ENCODE results near the gene CILP2. TPM values are rescaled to one million over a fixed set of nuclear protein-coding genes. Genes with fewer than 3 reads are reported as not detected.

Gene CILP2, protein sequence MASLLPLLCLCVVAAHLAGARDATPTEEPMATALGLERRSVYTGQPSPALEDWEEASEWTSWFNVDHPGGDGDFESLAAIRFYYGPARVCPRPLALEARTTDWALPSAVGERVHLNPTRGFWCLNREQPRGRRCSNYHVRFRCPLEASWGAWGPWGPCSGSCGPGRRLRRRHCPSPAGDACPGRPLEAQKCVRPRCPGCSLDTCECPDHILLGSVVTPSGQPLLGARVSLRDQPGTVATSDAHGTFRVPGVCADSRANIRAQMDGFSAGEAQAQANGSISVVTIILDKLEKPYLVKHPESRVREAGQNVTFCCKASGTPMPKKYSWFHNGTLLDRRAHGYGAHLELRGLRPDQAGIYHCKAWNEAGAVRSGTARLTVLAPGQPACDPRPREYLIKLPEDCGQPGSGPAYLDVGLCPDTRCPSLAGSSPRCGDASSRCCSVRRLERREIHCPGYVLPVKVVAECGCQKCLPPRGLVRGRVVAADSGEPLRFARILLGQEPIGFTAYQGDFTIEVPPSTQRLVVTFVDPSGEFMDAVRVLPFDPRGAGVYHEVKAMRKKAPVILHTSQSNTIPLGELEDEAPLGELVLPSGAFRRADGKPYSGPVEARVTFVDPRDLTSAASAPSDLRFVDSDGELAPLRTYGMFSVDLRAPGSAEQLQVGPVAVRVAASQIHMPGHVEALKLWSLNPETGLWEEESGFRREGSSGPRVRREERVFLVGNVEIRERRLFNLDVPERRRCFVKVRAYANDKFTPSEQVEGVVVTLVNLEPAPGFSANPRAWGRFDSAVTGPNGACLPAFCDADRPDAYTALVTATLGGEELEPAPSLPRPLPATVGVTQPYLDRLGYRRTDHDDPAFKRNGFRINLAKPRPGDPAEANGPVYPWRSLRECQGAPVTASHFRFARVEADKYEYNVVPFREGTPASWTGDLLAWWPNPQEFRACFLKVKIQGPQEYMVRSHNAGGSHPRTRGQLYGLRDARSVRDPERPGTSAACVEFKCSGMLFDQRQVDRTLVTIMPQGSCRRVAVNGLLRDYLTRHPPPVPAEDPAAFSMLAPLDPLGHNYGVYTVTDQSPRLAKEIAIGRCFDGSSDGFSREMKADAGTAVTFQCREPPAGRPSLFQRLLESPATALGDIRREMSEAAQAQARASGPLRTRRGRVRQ
- under 1 TPM; 0.14 to 0.22 TPM for total RNA-seq

DNA sequence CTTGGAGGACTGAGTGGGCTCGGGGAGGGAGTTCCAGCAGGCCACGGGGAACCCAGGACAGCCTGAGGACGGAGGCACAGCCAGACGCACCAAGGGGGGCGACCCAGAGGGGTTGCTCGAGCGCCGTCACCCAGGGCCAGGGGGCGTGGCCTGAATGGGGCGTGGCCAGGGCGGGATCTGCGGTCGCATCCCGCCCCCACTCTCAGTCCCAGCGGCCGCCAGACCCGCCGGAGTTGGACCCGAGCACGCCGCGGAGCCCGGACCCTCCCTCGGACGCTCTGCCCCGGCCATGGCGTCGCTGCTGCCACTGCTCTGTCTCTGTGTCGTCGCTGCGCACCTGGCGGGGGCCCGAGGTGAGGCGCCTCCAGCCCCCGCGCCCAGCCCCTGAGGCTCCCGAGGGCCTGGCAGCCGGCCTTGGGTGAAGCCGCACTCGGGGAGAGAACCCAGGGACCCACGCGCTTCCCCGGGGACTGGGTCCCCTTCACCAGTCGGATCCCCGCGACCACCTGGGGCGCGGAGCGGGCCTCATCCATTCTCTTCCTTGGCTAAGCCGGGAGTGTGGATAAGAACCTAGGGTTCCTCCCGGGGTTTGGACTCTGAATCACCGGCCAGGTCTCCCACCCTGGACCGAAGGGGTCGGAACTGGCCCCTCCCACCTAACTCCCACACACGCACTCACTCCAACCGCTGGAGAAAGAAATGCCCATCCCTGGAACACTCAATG lies at the start of gene CILP2:
Gene CILP2 (plus strand): TSS at position 205 of the 724 bp plus-strand sequence. CDS start 85 bp downstream, at position 290.
- H3K4me1 Mint-ChIP-seq (ENCODE audit: low read depth), result peaks cover 36% of the 10 kb centered on the region
- H3K27me3 Mint-ChIP-seq (ENCODE audit: low read depth), result peaks cover 8% of the 10 kb centered on the region
- CTCF ChIA-PET, result interaction anchor here (1.2 to 3.0 kb wide), 3 partner anchors 14 to 106 kb away, joined by 4 to 12 read pairs (median 4); partner anchors contain the start of gene GMIP
- no peak within 1 kb of the TSS for H3K27ac Mint-ChIP-seq
- DNase-seq, result peak; percentile 38
- intact Hi-C loops (cut with micrococcal nuclease), result loop anchor here (5.0 to 10.0 kb wide), 2 partner anchors 194 to 237 kb away; partner anchors contain the start of gene ZNF14
- H3K9me3 Mint-ChIP-seq, result no peaks in the 10 kb centered on the region
- no peaks in the 10 kb centered on the region for H3K36me3 Mint-ChIP-seq (ENCODE audit: low read depth)
- peak within 1 kb of the TSS; percentile 48 for H3K4me3 Mint-ChIP-seq

DNA sequence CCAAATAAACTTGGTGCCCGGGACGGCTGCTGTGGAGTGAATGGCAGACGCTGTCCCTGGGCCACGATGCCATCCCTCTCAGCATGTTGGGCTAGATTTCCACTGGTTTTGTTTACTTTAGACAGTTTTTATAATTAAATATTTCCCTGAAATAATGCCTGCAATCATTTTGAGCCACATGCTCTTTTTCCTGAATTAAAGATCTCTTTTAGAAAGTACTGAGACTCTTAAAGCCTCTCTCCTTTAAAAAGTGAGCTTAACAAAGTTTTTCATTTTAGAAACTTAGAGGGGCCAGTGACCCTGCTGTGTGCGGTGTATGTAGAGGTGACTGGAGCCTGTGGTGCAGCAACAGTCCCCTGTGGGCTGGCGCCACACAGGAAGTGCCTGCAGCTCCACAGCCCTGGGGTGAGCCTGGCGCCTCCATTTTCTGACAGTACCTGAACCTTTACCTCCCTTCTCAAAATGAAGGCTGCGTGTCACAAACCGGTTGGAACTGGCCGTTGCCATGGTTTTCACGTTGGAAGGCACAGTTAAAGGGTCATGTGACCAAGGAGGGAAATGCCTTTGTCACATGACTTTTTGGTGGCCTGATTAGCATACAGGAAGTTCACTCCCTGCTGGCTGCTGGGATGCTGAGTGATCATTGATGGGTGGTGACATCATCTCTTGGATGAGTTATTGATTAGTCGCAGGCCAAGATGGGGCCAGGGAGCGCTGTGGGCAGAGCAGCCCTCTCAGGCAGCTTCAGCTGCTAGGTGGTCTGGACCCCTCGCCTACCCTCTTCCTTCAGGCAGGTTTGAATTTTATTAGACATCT lies 49.0 kb upstream of the CILP2 start:
- no peaks in the 10 kb centered on the region for H3K9me3 Mint-ChIP-seq
- peak overlapping the region; percentile 46 for H3K4me3 Mint-ChIP-seq
- H3K27ac Mint-ChIP-seq, result peak overlapping the region; percentile 96
- intact Hi-C loops (cut with micrococcal nuclease), result loop anchor here (1.0 kb wide), 7 partner anchors 27 to 426 kb away; partner anchors contain the start of genes BORCS8, GATAD2A, MAU2 and NDUFA13
- peaks cover 53% of the 10 kb centered on the region for H3K4me1 Mint-ChIP-seq (ENCODE audit: low read depth)
- no peaks in the 10 kb centered on the region for H3K27me3 Mint-ChIP-seq (ENCODE audit: low read depth)
- DNase-seq, result peak; percentile 97
- H3K36me3 Mint-ChIP-seq (ENCODE audit: low read depth), result peaks cover 4% of the 10 kb centered on the region
- CTCF ChIA-PET, result interaction anchor here (0.8 to 6.6 kb wide), 15 partner anchors 9 to 124 kb away, joined by 3 to 162 read pairs (median 6); partner anchors contain the start of gene GATAD2A

DNA sequence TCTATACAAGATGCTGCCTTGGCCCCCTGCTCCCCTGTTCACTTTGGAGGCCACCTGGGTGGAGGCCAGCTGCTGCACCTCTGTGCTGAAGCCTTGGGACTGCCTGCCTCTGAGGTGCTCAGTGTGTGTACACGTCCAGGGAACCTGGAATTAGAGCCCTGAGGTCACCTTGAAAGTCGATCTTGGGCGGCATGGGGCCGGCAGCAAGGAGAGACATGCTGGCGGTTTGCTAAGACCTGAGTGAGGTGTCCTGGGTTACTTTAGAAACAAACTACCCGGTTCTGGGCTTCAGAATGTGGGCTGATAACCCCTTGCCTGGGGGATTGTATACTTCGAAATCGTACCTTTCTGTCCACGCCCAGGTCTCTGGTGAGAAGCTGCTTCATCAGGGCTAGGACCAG lies 48.3 kb upstream of the CILP2 start:
- H3K4me3 Mint-ChIP-seq, result no peak overlapping the region

DNA sequence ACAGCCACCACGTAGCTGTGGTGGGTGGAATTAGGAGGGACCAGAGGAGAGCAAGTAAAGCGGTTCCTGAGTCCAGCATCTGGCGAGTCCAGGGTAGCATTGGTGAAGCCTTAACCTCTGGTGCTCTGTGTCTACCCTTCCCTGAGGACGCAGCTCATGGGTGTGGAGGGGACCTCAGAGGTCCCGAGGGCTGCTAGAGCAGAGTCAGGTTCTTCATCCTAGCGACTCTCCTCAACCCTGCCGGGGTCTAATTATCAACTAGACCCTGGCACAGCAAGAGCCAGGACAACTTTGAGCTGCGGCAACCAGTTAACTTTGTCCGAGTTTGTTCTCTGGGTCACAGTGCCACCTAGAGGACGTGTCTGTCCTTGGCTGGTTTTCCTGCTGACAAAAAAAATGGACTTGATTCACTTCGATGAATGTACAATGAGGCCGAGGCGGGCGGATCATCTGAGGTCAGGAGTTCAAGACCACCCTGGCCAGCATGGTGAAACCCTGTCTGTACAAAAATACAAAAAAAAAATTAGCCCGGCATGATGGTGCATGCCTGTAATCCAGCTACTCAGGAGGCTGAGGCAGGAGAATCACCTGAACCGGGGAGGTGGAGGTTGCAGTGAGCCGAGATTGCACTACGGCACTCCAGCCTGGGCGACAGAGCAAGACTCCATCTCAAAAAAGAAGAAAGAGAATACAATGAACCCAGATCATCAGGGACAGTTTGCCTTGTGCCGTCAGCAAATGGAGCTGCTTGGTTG lies 47.7 kb upstream of the CILP2 start:
- peaks cover 46% of the 10 kb centered on the region for H3K4me1 Mint-ChIP-seq (ENCODE audit: low read depth)
- no peaks in the 10 kb centered on the region for H3K9me3 Mint-ChIP-seq
- H3K36me3 Mint-ChIP-seq (ENCODE audit: low read depth), result peaks cover 11% of the 10 kb centered on the region
- intact Hi-C loops (cut with micrococcal nuclease), result loop anchor here (1.0 kb wide), 3 partner anchors 124 to 344 kb away; no protein-coding TSS in a partner anchor
- no peak overlapping the region for H3K4me3 Mint-ChIP-seq
- H3K27ac Mint-ChIP-seq, result peak overlapping the region; percentile 96
- CTCF ChIA-PET, result interaction anchor here (0.7 to 6.6 kb wide), 30 partner anchors 9 to 306 kb away, joined by 3 to 162 read pairs (median 4); partner anchors contain the start of gene GATAD2A
- peak; percentile 93 for DNase-seq
- H3K27me3 Mint-ChIP-seq (ENCODE audit: low read depth), result no peaks in the 10 kb centered on the region

More for the DNA sequence above, 48.3 kb upstream of the CILP2 start:
- H3K36me3 Mint-ChIP-seq (ENCODE audit: low read depth), result peaks cover 9% of the 10 kb centered on the region
- peak overlapping the region; percentile 96 for H3K27ac Mint-ChIP-seq
- H3K9me3 Mint-ChIP-seq, result no peaks in the 10 kb centered on the region
- intact Hi-C loops (cut with micrococcal nuclease), result loop anchor here (1.0 kb wide), 10 partner anchors 26 to 427 kb away; partner anchors contain the start of genes BORCS8, GATAD2A, MAU2 and NDUFA13
- CTCF ChIA-PET, result interaction anchor here (0.7 to 6.6 kb wide), 23 partner anchors 9 to 305 kb away, joined by 3 to 162 read pairs (median 5); partner anchors contain the start of gene GATAD2A
- peaks cover 50% of the 10 kb centered on the region for H3K4me1 Mint-ChIP-seq (ENCODE audit: low read depth)
- peak; percentile 21 for DNase-seq
- no peaks in the 10 kb centered on the region for H3K27me3 Mint-ChIP-seq (ENCODE audit: low read depth)

DNA sequence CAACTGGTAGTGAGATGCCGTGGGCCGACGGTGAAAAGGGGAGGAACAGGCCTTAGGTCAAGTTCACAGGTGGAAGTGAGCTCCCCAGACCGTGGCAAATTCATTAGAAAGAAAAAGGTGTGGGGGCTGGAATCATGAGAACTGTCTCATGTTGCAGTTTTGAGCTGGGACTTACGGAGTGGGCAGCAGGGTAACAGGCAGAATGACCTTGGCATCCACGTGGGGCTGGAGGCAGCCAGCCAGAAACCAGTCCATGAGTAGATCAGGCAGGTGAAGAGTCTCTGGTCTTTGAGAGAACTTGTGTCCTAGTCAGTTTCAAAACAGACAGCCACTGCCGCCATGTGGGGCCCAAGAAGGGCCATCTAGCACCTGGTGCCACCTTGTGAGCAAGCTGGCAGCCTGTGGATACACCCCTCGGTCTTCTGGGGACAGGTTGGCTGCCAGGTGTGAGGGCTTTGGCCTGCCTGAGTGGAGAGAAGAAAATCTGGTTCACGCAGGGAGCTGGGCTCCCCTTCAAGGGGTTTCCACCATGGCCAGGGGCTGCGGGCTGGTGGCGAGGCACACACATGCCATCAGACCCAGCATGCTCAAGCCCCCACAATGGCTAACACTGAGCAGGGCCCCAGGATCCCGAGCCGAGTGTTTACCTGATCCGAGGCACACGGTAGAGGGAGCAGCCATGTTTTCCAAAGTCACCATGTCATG lies 46.6 kb upstream of the CILP2 start:
- peaks cover 12% of the 10 kb centered on the region for H3K36me3 Mint-ChIP-seq (ENCODE audit: low read depth)
- H3K27me3 Mint-ChIP-seq (ENCODE audit: low read depth), result no peaks in the 10 kb centered on the region
- no peaks in the 10 kb centered on the region for H3K9me3 Mint-ChIP-seq
- no peak overlapping the region for H3K27ac Mint-ChIP-seq
- CTCF ChIA-PET, result interaction anchor here (0.7 to 6.6 kb wide), 12 partner anchors 16 to 267 kb away, joined by 3 to 162 read pairs (median 4); partner anchors contain the start of gene GATAD2A
- peaks cover 44% of the 10 kb centered on the region for H3K4me1 Mint-ChIP-seq (ENCODE audit: low read depth)
- intact Hi-C loops (cut with micrococcal nuclease), result no loop called here
- no peak for DNase-seq
- no peak overlapping the region for H3K4me3 Mint-ChIP-seq

DNA sequence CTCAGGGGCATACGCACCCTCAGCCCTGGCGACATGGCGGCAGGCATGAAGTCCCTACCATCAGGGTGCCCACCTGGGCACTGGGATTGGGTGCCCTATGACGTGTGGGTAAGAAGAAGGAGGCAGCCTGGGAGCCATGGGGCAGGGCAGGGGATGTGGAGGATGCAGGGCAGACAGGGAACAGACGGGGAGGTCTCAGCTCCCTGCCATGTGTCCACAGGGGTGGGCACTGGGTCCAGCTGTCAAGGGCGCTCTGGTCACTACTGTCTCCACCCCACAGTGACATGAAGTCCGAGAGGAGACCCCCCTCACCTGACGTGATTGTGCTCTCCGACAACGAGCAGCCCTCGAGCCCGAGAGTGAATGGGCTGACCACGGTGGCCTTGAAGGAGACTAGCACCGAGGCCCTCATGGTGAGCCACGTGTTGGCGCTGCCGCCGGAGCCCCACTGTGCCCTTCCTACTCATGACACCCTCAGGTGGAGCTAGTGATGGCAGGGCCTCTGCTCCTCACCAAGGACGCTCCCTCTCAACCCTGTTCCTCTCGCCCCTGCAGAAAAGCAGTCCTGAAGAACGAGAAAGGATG lies 45.9 kb upstream of the CILP2 start:
- Mint-ChIP-seq H3K4me1 (ENCODE audit: low read depth) (peaks cover 38% of the 10 kb centered on the region), H3K9me3 (no peaks in the 10 kb centered on the region), H3K4me3 (no peak overlapping the region), H3K27me3 (ENCODE audit: low read depth) (no peaks in the 10 kb centered on the region), H3K27ac (no peak overlapping the region), H3K36me3 (ENCODE audit: low read depth) (peaks cover 16% of the 10 kb centered on the region)
- DNase-seq, result no peak
- CTCF ChIA-PET, result interaction anchor here (0.6 to 6.6 kb wide), 6 partner anchors 15 to 907 kb away, joined by 3 to 162 read pairs (median 10); partner anchors contain the start of gene GATAD2A
- intact Hi-C loops (cut with micrococcal nuclease), result no loop called here

DNA sequence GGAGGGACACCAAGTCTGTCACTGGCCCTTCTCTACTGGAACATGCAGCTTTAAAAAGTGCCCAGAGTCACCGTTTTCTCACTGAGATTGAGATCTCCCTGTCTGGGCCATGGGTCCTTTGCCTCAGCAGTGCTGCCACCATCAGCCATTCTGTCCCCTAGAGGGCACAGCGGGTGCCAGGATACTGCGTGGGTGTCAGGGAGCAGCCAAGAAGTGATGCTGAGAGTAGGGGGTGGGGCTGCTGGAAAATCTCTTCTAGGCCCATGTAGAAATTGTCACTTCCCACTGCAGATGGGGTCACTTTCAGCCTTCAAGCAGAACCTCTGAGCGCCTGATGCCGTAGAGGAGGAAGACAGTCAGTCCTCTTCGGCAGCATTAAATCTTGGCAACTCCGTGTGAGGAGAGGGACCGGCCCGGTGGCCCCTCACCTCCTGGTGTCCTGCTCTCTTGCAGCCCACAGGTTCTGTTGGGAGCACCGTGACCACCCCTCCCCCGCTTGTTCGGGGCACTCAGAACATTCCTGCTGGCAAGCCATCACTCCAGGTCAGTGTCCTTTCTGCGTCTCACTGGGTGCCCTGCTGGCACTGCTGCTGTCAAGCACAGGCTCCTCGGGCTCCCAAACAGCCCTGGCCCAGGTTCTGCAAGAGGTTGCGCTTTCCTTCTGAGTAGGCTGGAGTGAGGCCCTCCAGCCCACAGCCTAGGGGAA lies 44.1 kb upstream of the CILP2 start:
- Mint-ChIP-seq H3K4me3 (no peak overlapping the region), H3K36me3 (ENCODE audit: low read depth) (peaks cover 17% of the 10 kb centered on the region), H3K4me1 (ENCODE audit: low read depth) (peaks cover 21% of the 10 kb centered on the region), H3K27me3 (ENCODE audit: low read depth) (no peaks in the 10 kb centered on the region), H3K27ac (peak overlapping the region; percentile 16), H3K9me3 (no peaks in the 10 kb centered on the region)
- intact Hi-C loops (cut with micrococcal nuclease), result no loop called here
- DNase-seq, result no peak
- CTCF ChIA-PET, result interaction anchor here (6.6 kb wide), 1 partner anchor 129 kb away, joined by 162 read pairs; no protein-coding TSS in a partner anchor

DNA sequence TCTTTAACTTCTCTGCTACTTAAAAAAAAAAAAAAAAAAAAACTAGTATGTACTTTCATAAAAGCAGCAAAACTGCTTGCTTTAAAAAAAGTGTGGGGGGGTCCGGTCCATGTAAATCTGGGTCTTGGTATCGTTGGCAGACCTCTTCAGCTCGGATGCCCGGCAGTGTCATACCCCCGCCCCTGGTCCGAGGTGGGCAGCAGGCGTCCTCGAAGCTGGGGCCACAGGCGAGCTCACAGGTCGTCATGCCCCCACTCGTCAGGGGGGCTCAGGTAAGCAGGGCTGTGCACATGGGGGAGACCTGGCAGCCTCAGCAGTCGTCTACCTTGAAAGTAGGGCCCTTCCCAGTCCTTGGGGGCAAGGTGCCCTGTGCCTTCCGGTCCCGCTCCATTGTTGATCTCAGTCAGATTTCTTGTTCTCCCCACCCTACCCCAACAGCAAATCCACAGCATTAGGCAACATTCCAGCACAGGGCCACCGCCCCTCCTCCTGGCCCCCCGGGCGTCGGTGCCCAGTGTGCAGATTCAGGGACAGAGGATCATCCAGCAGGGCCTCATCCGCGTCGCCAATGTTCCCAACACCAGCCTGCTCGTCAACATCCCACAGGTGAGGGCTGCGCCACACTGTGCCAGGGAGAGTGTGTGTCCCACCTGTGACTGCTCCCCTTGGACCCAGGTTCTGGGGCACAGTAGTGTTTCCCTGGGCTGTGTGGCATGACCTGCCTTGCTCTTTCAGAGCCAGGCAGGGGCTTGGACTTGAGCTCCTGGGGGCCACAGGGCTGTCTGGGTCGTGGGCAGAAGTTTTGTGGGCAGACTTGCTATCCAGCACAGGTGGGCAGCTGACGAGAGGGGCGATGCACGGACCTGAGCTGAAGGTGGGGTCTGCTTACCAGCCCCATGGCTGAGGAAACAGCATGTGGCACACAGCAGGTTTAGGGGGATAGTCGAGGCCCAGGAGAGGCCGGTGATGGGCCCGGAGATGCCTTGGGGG lies 42.2 kb upstream of the CILP2 start:
- H3K27ac Mint-ChIP-seq, result no peak overlapping the region
- CTCF ChIA-PET, result no interaction called here
- intact Hi-C loops (cut with micrococcal nuclease), result no loop called here
- H3K27me3 Mint-ChIP-seq (ENCODE audit: low read depth), result no peaks in the 10 kb centered on the region
- no peak overlapping the region for H3K4me3 Mint-ChIP-seq
- H3K36me3 Mint-ChIP-seq (ENCODE audit: low read depth), result peaks cover 19% of the 10 kb centered on the region
- no peak for DNase-seq
- peaks cover 2% of the 10 kb centered on the region for H3K4me1 Mint-ChIP-seq (ENCODE audit: low read depth)
- H3K9me3 Mint-ChIP-seq, result no peaks in the 10 kb centered on the region

Measured in activated naive CD4-positive, alpha-beta T cell treated with anti-CD3 and anti-CD28 coated beads for 36 hours (primary cell).